GM04504 (cell line): Measurements from ENCODE around the gene SELENBP1.
A peak's percentile ranks its signal among the peaks of the same experiment; 100 is the strongest.
"Not testable (repeated sequence)": the region's sequence is repeated elsewhere in the genome, so short reads cannot be mapped to it uniquely, and the experiment has no call there.

Experiments used
- DNase-seq: peaks from one replicate; pipeline ENCODE4 v3.0.0-alpha.2; 2012; ENCODE audit warnings: low read depth

Gene SELENBP1

GRCh38 chr1:151377150-151377884, 4.8 kb upstream of the SELENBP1 start:
- DNase-seq, result no peak

GRCh38 chr1:151373196-151373595, 691 bp upstream of the SELENBP1 start:
- DNase-seq, result no peak

DNA sequence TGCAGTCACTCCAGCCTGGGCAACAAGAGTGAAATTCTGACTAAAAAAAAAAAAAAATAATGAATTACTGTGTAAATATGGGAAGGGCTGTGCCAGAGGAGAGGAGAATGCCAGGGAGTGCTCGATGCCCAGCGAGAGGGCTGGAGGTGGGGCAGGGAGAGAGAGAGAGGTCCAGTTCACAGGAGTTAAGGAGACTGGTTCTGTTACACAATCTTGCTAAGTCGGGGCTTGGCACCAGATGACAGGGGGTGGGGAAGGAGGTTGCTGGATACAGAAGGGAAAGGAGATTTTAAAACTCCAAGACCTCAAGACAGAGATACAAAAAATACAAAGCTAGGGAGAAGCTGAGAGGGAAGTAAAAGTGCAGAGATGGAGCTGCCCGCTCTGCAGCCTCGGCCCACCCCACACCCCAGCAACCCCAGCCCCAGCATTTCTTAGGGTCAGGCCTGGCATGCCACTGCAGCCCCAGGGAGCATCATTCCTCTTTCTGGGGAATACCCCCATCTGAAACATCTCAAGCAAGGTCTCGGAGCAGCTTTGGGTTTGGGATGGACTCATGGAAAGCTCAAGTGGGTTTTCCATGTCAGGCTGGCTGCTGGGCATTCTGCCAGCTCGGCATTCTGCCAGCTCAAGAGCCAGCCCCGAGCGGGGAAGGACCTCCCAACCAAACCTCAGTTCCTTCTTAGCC, 991 bp downstream of the SELENBP1 start:
- DNase-seq, result peak; percentile 25

GRCh38 chr1:151370211-151370911, 2.1 kb downstream of the SELENBP1 start:
- no peak for DNase-seq

DNA sequence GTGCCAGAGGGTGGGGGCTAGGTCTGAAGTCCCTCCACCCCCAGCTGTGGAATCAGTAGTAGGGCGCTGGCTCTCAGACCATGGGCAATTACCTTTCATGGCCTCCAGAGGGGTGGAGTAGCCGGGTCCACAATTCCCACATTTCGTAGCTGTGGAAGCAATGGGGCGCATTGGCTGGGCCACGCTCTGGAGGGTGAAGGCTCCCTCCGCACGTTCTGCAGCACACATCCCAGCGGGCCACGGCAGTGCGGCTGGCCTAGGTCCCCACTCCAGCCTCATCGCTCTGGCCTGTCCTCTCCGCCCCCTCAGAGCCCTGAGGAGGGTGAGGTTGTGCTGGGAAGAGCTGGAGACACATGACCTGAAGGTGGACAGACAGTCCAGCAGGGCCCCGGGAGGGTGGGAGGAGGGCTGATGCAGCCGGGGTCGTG, 2.9 kb downstream of the SELENBP1 start:
- DNase-seq, result no peak

DNA sequence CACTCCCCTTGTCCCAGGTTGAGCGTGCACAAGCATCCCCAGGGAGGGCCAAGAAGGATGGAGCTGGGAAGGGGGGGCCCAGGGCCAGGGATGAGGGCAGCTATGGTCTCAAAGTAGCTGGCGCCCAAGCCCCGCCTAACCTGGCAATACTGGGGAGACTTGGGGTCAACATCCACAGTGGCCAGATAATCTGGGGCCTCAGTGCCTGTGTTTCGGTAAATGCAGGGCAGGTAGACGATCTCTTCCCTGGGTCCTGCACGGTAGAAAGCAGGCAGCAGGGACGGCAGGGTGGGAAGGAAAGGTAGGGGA, 3.2 kb downstream of the SELENBP1 start:
- no peak for DNase-seq

GRCh38 chr1:151368393-151369301, 3.9 kb downstream of the SELENBP1 start:
- DNase-seq, result no peak

GRCh38 chr1:151367658-151368392, 4.7 kb downstream of the SELENBP1 start:
- no peak for DNase-seq

DNA sequence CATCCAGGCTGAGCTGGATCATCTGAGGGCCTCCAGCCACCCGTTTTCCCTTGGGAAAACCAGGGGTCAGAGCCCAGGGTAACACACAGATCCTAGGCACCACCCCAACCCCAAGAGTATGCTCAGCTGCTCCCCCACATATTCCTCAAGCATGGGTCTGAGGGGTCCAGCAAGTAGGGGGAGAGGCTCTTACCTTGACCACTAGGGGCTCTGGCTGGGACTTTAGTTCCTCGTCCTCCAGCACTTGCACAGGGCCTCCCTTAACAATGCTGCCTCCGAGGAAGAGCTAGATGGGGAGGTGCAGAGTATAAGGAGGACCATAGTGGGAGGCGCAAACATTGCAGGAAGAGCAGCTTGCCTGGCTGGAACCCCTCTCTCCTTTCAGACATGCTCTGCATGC, 7.5 kb downstream of the SELENBP1 start:
- DNase-seq, result no peak

DNA sequence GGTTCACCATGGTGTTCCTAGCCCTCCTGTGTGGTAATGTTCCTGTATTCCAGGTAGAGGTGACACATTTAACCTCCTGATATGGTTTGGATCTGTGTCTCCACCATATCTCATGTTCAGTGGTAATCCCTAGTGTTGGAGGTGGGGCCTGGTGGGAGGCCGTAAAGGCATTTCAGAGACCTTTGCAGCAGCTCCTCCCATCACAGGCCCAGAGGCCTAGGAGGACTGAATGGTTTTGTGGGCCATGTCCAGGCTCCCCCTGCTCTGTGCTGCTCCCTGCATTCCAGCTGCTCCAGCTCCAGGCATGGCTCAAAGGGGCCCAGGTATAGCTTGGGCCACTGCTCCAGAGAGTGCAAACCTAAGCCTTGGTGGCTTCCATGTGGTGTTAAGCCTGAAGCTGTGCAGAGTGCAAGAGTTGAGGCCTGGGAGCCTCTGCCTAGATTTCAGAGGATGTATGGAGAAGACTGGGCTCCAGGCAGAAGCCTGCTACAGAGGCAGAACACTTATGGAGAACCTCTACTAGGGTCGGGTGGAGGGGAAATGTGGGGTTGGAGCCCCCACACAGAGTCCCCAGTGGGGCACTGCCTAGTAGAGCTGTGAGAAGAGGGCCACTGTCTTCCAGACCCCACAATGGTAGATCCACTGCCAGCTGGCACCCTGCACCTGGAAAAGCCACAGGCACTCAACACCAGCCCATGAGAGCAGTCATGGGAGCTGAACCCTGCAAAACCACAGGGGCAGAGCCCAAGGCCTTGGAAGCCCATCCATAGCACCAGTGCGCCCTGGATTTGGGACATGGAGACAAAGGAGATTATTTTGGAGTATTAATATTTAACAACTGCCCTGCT, 10.0 kb downstream of the SELENBP1 start:
- no peak for DNase-seq

GRCh38 chr1:151361883-151362282, 10.6 kb downstream of the SELENBP1 start:
- no peak for DNase-seq

DNA sequence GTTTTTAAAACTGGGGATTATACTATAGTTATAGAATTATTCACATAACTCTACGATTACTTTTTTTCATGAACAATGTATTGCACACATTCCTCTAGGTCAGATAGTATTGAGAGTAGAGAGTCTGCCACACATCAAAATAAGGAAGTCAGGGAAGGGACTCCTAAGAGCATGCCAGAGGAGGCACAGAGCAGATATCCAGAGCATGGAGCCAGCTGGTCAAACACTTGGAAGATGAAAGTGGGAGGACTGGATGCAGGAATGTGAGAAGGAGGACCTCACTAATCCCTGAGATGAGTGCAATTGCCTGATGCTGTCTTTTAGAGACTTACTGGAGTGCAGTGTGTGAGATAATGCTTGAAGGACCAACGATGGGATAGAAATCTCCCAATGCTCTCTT, 15.8 kb downstream of the SELENBP1 start:
- no peak for DNase-seq

DNA sequence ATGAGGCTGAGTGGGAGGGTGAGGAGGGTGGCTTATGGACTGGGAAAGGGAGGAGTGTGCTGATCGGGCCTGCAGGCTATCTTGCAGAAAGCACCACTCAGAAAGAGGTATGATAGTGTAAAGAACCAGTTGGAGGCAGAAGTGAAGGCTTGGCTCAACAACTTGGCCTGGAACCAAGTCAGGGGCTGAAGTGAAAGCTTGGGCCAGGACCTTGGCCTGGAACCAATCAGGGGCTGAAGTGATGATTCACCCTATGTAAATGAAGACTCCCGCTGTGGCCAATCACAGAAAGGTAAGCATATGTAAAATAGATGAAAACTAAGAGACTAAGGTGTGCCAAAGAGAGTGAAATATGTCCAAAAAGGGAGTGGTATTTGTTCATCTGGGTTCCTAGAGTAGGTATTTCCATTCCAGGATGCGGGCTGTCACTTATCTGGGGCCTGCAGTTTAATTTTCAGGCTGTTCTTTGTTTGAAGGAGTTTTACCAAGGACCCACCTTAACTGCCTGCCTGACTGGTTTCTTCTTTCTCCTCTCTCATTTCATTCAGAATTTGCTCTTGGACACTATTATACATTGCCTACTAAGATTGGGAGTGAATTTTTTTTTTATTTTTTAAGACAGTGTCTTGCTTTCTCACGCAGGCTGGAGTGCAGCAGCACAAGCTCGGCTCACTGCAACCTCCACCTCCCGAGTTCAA, 20.3 kb downstream of the SELENBP1 start:
- no peak for DNase-seq

DNA sequence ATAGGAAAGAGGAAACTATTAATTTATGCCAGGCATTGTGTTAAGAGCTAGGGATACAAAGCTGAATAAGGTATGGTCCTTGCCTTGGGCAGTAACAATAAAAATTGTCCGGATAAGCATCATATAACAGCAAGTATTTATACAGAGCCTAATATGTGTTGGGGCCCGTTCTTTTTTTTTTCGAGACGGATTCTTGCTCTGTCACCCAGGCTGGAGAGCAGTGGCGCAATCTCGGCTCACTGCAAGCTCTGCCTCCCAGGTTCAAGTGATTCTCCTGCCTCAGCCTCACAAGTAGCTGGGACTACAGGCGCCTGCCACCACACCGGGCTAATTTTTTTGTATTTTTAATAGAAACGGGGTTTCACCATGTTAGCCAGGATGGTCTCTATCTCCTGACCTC, 22.2 kb downstream of the SELENBP1 start:
- not testable (repeated sequence) for DNase-seq

DNA sequence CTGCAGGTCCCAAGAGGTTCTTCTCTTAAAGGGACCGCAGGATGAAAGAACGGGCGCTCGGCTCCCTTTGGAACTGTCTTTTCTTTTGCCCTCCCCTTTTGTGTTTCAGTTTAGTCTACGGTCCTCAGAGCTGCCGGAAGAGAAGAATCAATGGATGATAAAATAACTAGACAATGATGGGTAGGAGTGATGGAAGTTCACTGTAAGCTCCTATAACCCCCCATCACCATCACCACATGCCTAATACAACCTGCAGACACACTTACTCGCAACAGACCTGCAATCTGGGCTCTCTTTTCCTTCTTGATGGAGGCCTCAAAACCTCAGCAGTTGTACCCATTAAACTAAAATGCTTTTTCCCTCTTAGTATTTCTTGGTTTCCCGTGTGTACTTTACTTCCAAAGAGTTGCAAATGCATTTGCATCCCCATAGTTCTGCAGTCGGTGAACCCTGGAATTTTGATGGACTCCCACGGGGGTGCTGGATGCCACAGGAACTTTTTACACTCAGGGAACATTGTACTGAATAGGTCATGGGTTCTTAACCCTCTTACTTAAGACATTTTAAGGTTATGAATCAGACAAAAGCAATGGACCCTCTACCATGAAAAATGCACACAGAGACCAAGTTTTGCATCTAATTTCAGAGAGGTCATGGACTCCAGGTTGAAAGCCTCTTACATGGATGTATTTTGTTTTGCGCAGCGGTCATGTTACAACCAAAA, 24.8 kb downstream of the SELENBP1 start:
- DNase-seq, result no peak

GRCh38 chr1:151346769-151347522, 25.6 kb downstream of the SELENBP1 start, which contains the start of gene RFX5:
TSS of gene RFX5 (minus strand) at chr1:151347252. CDS start at chr1:151346320, 932 bp downstream.
- DNase-seq, result peak; percentile 87

DNA sequence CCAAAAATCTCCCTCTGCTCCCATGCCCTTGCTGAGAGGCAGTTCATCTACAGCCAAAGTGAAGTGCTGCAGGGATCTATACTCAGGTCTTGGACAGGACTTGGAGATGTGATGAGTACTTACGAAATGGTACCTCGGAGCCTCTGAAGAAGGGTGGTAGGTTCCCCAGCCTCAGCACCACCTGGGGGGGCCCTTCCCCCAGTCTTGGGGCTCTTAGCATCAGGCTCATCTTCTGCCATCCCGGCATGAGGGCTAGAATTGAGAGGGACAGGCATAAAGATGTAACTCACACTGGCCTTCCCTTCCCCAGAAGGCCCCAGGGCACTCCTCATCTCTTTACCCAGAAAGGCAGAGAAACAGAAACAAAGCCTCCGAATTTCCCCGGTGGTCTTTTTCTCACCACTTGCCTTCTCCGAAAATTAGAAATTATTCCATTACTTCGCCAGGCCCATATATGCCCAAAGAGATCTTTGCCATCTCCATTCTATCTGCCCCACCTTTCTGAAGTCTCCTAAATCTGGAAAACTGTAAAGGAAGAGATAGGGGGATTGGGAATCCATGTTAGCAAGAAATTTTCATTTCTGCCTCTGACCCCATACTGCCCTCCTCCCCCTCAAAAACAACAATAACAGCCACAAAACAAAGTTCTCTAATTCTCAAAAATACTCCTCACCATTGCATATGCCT, 26.3 kb downstream of the SELENBP1 start:
- no peak for DNase-seq

- no peak for DNase-seq
Measured at GRCh38 chr1:151344291-151344690, 28.2 kb downstream of the SELENBP1 start.
